HG03521 (cell line): ENCODE data around the gene CELF2.

Experiments
- ATAC-seq: cut with Tn5 transposase; IDR thresholded peaks from one replicate; pipeline ENCODE4 v1.9.1; 2021; ENCODE audit warnings: mild to moderate bottlenecking, moderate library complexity; ENCODE audit not compliant: unreplicated experiment

CELF2 gene

DNA sequence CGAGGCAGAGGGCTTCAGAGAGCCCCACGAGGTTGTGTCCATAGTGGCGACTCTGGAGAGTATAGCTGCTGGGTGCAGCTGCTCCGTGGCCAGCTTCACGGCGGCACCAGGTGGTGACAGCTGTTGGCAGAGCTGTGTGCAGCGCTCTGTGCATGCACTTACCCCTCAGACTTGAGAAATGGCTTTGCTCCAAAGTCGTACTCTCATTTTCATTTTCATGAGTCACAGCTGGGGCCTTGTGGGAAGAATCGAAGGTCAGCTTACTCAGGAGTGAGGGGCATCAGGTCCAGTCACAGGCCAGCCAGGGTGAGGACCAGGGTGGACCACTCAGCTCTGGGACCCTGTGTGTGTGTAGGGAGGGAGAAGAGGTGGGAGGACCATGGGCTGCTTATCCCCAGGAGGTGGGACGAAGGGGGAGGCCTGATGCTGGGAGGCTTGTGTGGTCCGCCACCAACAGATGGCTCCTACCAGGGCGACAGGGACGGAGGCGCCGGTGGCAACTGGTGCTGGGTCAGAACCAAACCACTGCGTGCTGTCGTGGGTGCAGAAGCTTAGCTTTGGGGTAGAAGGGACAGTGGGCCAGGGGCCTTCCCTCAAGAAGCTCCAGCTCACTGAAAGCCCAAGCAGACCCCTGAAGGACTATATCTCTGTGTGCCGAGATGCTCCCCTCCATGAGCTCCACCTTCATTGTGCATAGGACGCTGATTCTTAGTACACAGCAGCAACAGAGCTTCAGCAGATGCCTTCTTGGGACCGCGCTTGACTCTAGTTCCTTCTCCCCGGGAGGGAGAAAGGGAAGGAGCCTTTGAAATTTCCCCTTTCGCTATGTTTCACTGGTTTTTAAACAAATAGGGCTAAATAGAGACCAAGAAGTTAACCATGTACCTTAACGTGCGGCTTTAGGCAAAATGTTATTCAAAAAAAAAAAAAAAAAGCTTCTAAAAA, 225.0 kb downstream of the CELF2 start:
- ATAC-seq = peak; percentile 38

DNA sequence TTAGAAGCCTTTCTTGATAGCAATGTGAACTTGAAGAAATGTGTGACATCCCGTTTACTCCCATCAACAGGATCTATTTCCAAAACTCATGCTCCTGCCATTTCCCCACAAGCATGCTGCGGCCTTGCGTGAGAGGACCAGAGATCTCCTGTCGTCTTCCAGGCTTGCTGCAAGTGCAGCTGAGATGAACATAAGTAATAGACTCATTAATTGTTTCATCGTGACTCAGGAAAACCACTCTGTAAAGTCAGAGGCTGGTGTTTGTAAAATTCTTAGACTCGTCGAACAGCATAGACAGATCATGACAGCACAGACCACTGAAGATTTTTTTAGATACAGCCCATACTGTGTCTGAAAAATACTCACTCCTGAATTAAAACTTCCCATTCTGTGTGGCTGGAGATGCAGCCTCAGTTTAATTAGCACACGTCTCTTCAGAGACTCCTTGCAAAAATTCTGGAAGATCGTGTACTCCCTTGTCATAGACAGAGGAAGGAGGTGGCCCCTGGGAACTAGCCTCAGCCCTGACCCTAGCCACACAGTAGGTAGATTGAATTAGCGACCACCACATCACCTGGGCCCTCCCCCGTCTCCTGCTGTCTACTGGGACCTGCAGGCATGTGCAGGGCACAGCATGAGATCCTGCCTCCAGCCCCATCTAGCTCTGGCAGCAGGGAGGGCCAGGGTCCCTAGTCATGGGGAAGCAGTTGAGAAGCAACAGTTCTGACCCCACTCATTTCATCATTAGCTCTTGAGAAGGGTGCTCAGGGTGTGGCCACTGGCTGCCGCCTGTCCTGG, 226.0 kb downstream of the CELF2 start:
- ATAC-seq = no peak

DNA sequence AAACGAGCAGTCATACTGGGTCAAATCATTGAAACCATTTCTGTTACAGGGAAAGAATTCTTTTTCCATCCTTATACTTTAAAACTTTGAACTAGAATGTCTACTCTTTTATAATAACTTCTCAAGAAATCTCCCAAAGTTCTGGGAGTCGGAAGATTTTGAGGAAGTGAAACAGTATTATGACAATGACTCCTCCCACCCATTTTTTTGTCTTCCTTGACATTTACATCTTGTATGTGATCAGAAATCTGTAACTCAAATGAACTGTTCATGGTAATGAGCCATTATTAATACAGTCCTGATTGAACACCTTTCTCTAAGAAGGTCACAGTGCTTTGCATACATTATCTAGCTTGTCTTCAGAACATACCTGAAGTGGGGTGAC, 227.4 kb downstream of the CELF2 start:
- no peak for ATAC-seq

DNA sequence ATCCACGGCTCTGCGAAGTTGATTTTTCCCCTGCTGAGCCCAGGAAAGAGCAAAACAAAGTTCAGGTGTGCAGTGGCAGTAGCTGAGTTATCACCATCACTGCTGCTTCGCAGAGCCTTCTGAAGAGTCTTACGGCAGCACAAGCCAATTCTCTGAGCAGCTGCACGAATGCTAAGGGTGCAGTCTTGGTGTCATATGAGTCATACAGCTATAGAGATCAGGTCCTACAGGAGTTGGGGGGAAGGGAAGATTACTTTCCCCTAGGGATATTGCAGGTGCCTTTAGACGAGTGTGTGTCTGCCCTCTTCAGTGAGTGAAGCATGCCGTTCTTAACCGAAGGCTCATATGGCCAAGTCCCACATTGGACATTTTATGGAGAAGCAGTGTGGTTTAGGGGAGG, 227.8 kb downstream of the CELF2 start:
- ATAC-seq = peak; percentile 34

DNA sequence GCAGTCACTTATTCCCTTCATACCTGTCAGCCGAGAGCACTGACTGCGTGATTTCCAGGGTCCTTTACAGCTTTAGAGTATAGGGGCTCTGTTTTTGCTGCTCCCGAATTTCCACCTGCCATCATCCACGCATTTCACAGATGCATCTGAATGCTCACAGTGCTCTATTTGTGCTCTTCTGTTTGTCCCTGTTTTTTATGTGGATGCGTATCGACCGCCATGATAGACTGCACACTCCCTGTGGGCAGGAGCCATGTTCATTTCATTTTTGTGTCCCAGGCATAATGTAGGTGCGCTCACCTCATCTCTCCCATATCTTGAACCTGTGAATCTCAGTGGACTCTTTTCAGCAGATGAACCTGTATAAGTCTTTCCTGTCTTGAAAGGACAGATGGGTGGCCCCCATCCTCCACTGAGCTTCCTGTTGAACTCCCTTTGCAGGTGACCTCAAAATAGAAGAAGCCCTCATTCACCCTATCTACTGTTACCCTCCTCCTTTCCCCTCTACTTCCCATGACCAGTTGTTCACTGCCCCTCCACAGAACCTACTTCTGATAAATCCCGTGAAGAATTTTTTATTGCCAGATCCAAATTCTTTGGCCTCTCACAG, 228.4 kb downstream of the CELF2 start:
- ATAC-seq = no peak

DNA sequence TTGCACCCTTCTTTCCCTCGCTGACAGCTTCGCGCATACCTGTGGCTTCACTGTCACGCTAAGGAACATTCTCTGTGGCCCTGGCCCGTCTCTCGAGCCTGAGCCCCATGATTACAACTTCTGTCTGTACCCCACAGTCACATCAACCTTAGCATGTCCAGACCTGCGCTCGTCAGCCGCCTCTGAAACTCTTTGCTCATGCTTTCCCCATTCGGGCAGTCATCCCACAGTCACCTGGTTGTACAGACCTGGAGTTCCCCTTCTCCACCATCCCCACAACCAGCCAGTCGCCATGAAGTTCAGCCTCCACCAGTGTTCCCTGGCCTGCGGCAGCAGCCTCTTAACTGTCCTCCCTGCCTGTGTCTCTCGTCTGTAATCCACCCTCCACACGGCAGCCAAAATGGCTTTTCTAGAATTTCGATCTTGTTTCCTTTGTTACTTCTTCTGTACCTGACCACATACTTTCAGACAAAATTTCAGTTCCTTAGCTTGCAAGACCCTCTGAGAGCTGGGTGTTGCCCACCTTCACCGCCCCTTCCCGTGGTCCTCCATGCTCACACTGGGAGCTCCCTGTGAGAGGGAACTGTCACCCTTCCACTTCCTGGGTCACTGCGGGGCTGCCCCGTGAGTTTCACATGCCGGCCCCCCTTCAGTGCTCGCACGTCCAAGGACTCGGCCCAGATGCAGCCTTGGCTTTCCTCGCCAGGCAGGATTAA, 229.2 kb downstream of the CELF2 start:
- ATAC-seq = peak; percentile 40

DNA sequence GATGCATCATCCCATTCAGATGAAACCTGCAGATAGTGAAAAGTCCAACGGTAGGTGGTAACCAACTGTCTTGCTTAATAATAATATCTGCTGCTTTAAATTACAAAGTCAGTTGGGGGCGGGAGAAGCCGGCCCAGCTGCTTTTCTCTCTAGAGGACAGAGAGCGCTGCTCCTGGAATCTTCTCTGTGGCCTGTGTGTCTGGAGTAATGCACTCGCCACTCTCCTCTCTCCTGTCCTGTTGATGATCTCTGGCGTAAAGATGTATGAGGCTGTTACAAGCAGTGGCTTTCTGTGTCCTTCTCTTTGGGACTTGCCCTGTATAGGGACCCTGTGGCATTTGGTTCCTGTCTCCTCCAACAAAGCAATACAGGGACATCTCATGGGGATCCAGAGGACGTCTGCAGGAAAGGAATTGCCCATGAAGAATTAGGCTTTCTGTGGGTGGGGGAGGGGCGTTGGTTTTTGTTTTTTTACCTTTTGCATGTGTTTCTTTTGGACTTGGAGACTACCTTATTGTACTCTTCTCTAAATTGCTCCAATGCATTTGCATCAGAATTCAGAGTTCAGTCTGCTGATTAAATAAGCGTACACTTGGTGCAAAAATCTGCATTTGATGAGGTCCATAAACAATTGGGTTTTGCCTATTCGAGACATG, 231.6 kb downstream of the CELF2 start:
- no peak for ATAC-seq

DNA sequence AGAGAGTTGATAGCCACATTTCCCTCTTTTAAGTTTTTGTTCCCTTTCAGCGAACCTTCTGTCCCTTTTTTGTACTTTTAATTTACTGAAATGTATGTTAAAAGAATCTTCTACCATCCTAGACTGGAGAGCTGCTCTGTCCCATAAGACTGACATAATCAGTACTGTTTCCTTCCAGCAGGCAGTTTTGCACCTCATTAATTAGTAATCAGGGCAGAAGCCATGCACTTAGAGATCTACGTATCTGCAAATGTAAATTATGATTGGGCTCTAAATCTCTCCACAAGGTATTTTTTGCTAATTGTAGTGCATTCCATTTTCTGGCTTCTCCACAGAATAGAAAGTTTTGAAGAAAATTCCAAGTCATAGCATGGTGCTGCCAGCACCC, 232.1 kb downstream of the CELF2 start:
- ATAC-seq = no peak

DNA sequence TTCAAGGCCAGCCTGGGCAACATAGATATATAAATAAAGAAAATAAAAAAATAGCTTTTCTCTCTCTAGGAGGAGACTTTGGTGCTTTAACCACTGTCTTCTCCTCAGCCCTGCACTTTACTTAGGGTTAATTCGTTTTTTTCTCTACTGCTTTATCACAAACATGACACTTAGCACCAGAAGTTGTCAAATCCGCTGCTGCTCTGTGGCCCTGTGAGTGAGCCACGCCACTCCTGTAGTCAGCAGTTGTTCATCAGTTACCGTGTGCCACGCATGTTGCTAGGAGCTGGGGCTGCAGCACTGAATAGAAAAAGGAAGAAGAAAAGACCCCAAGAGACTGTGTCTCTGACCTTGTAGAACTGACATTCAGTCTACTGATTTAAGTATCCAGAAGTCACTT, 232.6 kb downstream of the CELF2 start:
- no peak for ATAC-seq

DNA sequence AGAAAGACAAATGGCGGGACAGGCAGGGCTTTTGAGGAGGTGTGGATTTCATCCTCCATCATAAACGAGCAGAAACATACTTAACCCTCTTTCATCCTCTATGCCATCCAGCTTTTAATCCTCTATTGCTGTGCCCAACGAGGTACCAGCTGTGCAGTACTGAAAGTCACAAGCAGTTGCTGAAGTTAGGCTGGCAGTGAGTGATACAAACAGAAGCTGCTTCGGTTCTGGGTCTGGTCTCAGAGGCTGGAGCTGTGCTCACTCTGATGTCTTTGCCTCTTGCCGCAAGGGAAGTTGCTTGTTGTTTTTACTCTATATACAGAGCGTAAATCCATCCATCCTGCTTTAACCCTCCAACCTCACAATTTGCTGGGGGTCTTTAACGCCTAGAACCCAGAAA, 235.2 kb downstream of the CELF2 start:
- no peak for ATAC-seq

DNA sequence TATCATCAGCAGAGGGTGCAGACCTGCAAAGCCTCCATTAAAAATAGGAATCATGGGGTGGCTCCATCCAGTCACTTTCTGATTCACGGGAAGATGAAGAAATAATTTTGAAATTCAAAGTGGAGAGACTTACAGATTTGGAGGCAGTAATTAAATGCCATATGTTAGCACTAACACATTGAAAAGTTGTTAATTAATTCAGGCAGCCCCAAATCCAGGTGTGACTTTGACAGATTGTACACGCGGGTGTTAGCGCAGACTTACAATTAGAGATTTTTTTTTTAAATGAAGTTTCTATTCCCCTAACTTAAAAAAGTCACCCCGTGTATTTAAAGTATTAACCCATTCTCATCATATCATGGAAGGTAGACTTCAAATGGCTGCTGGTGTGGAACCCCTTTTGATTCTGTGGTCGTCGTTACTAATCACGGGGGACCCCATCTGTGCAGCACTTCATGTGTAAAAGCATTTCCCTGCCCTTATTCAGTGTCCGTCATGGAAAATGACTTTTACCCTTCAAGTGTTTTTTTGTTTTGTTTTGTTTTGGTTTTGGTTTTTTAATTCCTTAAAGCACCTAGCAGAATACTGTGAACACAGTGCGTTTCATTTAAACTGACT, 235.8 kb downstream of the CELF2 start:
- ATAC-seq = no peak

DNA sequence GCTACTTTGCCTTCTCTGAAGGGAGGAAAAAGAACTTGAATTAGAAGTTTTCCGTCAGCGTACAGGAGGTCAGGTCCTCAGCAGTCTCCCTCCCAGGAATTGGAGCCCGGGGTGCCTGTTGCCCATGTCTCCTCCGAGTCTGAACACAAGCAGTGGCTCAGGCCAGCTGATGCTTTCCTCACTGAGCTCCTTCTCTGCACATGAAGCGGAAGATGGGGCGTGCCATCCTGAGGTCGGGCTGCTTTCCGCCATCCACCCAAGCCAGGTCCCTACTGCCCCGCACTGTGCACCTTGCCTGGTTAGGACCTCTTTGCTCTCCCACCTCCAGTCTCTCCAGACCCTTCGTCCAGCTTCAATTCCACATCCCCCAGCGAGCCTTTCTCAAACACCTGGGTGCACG, 237.5 kb downstream of the CELF2 start:
- ATAC-seq = no peak

DNA sequence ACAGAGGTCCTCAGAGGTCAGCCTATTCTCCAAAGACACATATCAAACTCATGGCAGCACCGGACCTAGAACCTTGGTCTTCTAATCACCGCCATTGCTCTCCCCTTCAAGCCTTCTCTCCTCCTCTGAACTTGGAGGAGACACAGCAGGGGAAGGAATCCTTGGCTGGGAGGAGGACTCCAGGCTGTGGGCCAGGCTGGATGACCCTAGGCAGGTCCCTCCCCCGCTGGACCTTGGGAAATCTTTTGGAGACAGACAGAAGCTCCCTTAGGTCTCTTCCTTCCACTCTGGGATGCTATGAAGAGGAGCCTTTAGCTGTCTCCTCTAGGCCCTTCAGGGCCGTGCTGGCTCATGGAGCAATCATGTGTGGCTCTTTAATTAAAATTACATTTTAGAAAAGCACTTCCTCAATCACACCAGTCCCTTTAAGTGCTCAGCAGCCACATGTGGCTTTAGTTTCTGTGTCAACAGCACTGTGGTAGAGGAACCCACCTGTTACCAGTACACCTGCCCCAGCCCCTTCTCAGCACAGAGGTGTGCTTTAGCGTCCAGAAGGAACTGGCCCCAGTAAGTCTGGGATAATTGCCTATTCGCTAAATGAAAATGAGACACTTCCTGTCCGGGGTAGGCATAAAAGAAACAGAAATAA, 238.2 kb downstream of the CELF2 start:
- peak; percentile 59 for ATAC-seq

DNA sequence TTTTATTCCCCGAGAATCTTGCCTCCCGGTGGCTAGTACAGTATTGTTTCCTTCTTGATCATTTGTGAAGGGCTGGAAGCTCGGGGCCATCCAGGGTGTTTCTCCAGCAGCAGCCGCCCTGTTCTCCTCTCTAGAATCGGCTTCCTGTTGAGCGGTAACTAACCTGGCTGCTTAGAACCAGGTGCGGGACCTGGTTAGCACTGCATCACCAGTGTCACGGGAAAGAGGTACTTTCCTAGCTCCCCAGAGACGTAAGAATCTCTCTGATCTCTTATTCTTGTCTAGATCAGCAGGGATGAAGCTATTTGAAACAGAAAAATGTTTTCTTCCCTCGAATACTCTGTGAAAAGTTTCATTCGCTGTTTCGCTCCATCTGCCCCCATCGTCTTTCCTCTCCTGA, 239.2 kb downstream of the CELF2 start:
- ATAC-seq = no peak

DNA sequence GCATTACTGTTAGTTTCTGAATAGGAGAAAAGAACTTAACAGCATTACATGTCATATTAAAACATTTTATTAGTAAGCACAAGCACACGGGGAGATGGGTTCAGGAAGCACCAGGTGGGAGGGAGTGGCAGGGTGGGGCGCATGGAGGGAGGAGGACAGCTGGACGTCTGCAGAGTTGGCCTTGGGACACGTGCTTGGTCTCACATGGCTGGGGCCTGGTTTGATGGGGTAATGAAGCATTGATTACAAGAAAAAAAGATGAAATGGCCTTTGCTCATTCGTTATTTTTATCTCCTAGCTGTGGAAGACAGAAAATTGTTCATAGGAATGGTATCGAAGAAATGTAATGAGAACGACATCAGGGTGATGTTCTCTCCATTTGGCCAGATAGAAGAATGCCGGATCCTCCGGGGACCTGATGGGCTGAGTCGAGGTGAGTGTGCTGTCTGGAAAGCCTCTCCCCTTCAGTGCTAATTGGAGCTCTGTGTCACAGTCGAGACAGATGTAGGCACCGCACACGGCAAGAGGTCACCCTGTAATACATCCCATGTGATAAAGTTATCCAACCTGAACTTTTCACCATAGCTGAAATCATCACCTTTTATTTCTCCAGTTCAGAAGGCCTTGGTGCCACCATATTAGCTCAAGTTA, 239.9 kb downstream of the CELF2 start:
- ATAC-seq = no peak

DNA sequence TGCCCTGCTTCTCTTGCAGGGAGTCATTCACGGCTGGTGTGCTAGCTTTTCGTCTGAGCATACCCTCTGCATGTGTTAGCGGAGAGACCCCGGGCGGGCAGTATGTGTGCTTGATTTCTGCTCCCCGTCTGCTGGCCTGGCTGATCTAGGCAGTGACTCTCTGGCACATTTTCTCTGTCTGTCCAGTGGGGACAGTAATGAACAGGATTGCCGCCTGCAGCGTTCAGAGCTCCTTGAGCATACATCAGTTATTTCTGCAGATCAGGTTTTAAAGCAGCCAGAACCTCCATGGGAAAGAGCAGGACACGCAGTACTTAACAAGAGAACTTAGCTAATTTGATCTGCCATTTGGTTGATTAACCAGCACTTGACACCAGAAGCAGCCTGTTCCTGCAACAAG, 242.5 kb downstream of the CELF2 start:
- ATAC-seq = no peak

DNA sequence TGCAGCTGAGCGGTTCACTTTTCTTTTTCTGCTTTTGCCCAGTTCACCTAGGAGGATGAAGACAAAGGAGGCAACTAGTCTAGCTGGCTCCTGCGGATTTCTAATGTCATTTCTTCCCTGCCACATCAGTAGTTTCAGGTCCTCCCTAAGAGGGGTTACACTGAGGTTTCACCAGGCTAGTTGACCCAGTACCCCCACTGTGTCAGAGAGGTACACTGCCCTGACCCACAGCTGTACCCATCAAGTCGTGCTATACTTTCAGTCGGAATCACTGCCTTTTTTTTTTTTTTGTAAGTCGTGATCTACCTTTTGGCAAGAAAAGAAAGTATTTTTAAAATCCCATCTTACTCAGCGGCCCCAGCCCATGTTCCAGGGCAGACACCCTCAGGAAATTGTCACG, 243.5 kb downstream of the CELF2 start:
- no peak for ATAC-seq

DNA sequence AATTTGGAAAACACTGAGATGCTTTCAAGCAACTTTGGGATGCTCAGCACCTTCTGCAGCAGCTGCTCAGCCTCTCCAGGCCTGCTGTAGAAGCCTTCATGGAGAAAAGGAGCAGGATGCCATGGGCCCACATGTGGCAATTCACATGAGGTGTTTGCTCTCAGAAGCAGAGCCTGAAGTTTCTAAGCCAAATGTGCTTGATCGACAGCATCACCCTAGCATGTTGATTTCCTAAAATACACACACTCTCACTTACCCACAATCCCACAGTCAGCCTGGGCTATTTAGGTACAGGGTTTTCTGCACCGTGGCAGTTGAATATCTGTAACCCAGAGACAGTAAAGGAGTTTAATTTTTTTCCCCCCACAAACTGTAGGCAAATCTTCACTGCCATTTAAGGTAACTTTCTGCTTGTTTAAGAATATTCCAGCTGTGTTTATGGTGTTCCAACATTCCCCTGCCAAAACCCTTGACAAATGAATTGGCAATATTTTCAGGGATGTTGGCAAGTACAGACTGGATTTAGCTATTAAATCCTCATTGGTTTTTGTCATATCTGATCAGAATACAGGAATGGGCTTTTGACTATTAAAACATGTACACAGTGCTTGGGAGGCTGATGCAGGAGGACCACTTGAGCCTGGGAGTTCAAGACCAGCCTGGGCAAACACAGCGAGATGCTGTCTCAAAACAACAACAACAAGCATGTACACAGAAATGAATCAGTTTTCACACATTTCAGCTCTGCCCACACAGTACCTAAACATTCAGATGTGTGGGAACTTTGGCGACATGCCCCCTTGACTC, 244.2 kb downstream of the CELF2 start:
- ATAC-seq = no peak
